Gastroesophageal sphincter (tissue), 4 donors: Measurements from ENCODE around the gene TRAPPC2L. TPM values are rescaled to one million over a fixed set of nuclear protein-coding genes. Genes with fewer than 3 reads are reported as not detected.

ENCODE experiments used
- ATAC-seq: fragments of 150-250 bp; one replicate; pipeline ENCODE4 v1.9.1; 2016; ENCODE audit warnings: mild to moderate bottlenecking, moderate library complexity
- H3K27ac ChIP-seq, 4 donors: fragments of 200-600 bp; sonication (generic) in 3 of 4; 1 replicate in 3 of 4; 2 replicates in 1 of 4; pipeline ENCODE4 v1.5.1; 2016 to 2019
- H3K27me3 ChIP-seq: fragments of 200-600 bp; sonication (generic); one replicate; pipeline ENCODE4 v1.5.1; 2019
- H3K36me3 ChIP-seq, 2 donors: fragments of 200-600 bp; sonication (generic); one replicate each; pipeline ENCODE4 v1.5.1; 2019; ENCODE audit warnings: control low read depth in 1 of 2
- H3K4me1 ChIP-seq, 3 donors: fragments of 200-600 bp; sonication (generic); 1 replicate in 2 of 3; 2 replicates in 1 of 3; pipeline ENCODE4 v1.5.1; 2016 to 2019; ENCODE audit warnings: control low read depth in 2 of 3
- H3K4me3 ChIP-seq, 2 donors: fragments of 200-600 bp; sonication (generic); one replicate each; pipeline ENCODE4 v1.5.1; 2019; ENCODE audit warnings: mild to moderate bottlenecking in 1 of 2, moderate library complexity in 1 of 2
- H3K9me3 ChIP-seq, 3 donors: fragments of 200-600 bp; sonication (generic); one replicate each; pipeline ENCODE4 v1.5.1; 2017 to 2019; ENCODE audit warnings: control low read depth in 2 of 3
- EP300 ChIP-seq: sonication (generic); formaldehyde crosslinking; IDR thresholded peaks from one replicate; pipeline ENCODE4 v1.6.1; 2017; ENCODE audit warnings: antibody characterized with exemption, mild to moderate bottlenecking
- POLR2A ChIP-seq, 2 donors: fragments of 450-650 bp; IDR thresholded peaks; one replicate each; pipeline ENCODE4 v1.6.1; 2017; ENCODE audit warnings: antibody characterized with exemption in 2 of 2, mild to moderate bottlenecking in 2 of 2, moderate library complexity in 1 of 2
- POLR2AphosphoS5 ChIP-seq: sonication (generic); formaldehyde crosslinking; IDR thresholded peaks from one replicate; pipeline ENCODE4 v1.6.1; 2017; ENCODE audit warnings: antibody characterized with exemption
- WGBS, 2 donors: methylation state at CpG; one replicate each; pipeline ENCODE4 v1.1.5; 2018; ENCODE audit warnings: low coverage in 1 of 2; 5-methylcytosine and 5-hydroxymethylcytosine counted together
- total RNA-seq, 4 donors: library from RNA; depleted of rRNA; stranded (reverse); fragments of >200 nt; gene quantifications; one replicate each; pipeline ENCODE4 v1.1.0, GENCODE V29; 2016
- TF ChIP-seq, protein P1 (sequence below), 4 experiments: fragments of 200-600 bp in 2 of 4; fragments of 450-650 bp in 2 of 4; sonication (generic) in 1 of 4; IDR thresholded peaks; one replicate each; pipeline ENCODE4 v1.5.1; 2017 to 2019; ENCODE audit warnings: antibody characterized with exemption in 4 of 4, mild to moderate bottlenecking in 2 of 4, moderate library complexity in 2 of 4

Gene TRAPPC2L
- total RNA-seq, 4 donors from 2014 or later = 18.7 to 40.0 (median 21.5) TPM

DNA sequence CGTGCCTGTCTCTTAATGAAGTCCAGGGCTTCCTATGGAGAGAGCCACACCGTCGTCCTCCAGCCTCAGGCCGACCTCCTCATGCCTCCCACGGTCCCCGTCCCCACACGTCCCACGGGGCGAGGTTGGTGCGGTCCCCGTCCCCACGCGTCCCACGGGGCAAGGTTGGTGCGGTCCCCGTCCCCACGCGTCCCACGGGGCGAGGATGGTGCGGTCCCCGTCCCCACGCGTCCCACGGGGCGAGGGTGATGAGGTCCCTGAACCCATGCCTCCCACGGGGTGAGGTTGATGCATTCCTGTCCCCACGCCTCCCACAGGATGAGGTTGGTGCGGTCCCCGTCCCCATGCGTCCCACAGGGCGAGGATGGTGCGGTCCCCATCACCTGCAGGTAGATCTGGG lies 21.1 kb upstream of the TRAPPC2L start:
- Histone ChIP-seq H3K4me3 (no peak overlapping the region), H3K27ac (no peak overlapping the region), H3K9me3 (no peaks in the 10 kb centered on the region), H3K27me3 (no peaks in the 10 kb centered on the region), H3K4me1 (no peaks in the 10 kb centered on the region), H3K36me3 (peaks cover 0 to 54% of the 10 kb centered on the region in 2 donors)
- no peak for ATAC-seq
- no peak for TF ChIP-seq EP300
- TF ChIP-seq, protein P1, sequence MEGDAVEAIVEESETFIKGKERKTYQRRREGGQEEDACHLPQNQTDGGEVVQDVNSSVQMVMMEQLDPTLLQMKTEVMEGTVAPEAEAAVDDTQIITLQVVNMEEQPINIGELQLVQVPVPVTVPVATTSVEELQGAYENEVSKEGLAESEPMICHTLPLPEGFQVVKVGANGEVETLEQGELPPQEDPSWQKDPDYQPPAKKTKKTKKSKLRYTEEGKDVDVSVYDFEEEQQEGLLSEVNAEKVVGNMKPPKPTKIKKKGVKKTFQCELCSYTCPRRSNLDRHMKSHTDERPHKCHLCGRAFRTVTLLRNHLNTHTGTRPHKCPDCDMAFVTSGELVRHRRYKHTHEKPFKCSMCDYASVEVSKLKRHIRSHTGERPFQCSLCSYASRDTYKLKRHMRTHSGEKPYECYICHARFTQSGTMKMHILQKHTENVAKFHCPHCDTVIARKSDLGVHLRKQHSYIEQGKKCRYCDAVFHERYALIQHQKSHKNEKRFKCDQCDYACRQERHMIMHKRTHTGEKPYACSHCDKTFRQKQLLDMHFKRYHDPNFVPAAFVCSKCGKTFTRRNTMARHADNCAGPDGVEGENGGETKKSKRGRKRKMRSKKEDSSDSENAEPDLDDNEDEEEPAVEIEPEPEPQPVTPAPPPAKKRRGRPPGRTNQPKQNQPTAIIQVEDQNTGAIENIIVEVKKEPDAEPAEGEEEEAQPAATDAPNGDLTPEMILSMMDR (IDR thresholded peaks at IDR 0.05) = no peak
- no peak for TF ChIP-seq POLR2A (IDR thresholded peaks at IDR 0.05)
- no peak for TF ChIP-seq POLR2AphosphoS5
- 95% methylated on average over 8 of the region's 33 CpGs; no CpG with 5 or more reads in 1 of the 2 donors for WGBS, 2 donors

DNA sequence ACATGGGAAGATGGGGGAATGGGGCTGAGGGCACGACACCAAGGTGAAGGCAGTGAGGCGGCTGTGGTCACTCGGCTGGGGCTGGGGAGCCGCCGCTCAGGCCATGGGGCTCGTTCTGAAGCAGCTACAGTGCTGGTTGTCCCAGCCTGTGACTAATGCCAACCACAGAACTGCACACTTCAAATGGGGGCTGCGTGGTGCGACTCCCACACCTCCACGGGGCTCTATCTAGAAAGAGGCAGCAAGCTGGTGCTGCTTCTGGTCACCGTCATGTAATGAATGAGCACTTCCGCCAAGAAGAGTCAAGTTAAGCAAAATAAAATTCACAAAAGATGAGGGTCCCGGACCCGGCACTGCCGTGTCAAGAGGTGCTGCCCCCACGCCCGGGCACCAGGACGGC lies 20.1 kb upstream of the TRAPPC2L start:
- ATAC-seq = no peak
- Histone ChIP-seq H3K27me3 (no peaks in the 10 kb centered on the region), H3K9me3 (no peaks in the 10 kb centered on the region), H3K27ac (no peak overlapping the region), H3K36me3 (peaks cover 0 to 62% of the 10 kb centered on the region in 2 donors), H3K4me1 (no peaks in the 10 kb centered on the region), H3K4me3 (no peak overlapping the region)
- 84% methylated on average over 5 of the region's 17 CpGs; no CpG with 5 or more reads in 1 of the 2 donors for WGBS, 2 donors
- TF ChIP-seq EP300 (no peak), POLR2A (IDR thresholded peaks at IDR 0.05) (no peak), POLR2AphosphoS5 (no peak)
- TF ChIP-seq, protein P1 (IDR thresholded peaks at IDR 0.05) = no peak

DNA sequence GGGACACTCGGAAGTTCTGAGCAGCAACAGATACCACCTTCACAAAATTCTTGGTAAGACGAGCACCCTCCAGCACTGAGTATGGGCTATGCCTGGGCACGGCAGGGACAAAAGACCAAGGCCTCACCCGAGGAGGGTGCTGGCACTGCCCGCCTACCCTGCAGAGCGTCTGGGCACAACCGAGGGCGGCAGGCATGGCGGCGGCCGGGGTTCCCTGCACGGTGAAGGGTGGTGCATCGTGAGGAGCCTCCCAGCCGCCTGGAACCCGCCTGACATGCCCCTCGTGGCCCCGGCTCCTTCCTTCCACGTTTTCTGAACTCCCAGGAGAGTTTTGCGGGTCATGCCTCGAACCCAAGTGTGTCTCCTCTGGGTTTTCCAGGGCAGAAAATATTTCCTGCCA lies 19.1 kb upstream of the TRAPPC2L start:
- no peak for ATAC-seq
- 80% methylated on average over 2 of the region's 20 CpGs; no CpG with 5 or more reads in 1 of the 2 donors for WGBS, 2 donors
- H3K27me3 ChIP-seq = no peaks in the 10 kb centered on the region
- H3K4me1 ChIP-seq = no peaks in the 10 kb centered on the region
- no peak overlapping the region for H3K4me3 ChIP-seq
- no peak overlapping the region for H3K27ac ChIP-seq
- H3K9me3 ChIP-seq = no peaks in the 10 kb centered on the region
- peaks cover 0 to 71% of the 10 kb centered on the region in 2 donors for H3K36me3 ChIP-seq
- TF ChIP-seq POLR2AphosphoS5 = no peak

DNA sequence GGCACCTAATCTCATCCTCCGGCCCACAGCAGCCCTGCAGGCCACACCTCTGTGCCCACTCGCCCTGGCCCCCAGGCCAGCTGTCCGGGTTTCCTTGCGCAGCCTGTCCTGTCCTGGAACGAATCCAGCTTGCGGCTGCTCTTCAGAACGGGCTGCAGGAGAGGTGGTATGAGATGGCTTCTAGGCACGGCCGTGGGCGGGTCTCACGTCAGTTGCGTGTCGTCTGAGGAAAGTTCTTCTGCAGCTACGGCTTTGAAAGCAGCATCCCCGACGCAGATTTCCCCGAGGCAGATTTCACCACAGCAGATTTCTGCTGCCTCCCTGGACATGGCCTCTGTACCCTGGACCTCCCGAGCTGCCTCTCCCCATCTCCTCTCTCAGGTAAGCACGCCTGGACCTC lies 18.4 kb upstream of the TRAPPC2L start:
- ATAC-seq = no peak
- no peak for TF ChIP-seq POLR2AphosphoS5
- TF ChIP-seq, protein P1 (IDR thresholded peaks at IDR 0.05) = no peak
- no peak for TF ChIP-seq EP300
- TF ChIP-seq POLR2A (IDR thresholded peaks at IDR 0.05) = no peak
- H3K4me3 ChIP-seq = no peak overlapping the region
- H3K9me3 ChIP-seq = no peaks in the 10 kb centered on the region
- H3K27me3 ChIP-seq = no peaks in the 10 kb centered on the region
- H3K36me3 ChIP-seq = peaks cover 0 to 78% of the 10 kb centered on the region in 2 donors
- H3K27ac ChIP-seq = no peak overlapping the region
- no peaks in the 10 kb centered on the region for H3K4me1 ChIP-seq
- 80 to 98% methylated on average over 4 to 8 of the region's 19 CpGs for WGBS, 2 donors

DNA sequence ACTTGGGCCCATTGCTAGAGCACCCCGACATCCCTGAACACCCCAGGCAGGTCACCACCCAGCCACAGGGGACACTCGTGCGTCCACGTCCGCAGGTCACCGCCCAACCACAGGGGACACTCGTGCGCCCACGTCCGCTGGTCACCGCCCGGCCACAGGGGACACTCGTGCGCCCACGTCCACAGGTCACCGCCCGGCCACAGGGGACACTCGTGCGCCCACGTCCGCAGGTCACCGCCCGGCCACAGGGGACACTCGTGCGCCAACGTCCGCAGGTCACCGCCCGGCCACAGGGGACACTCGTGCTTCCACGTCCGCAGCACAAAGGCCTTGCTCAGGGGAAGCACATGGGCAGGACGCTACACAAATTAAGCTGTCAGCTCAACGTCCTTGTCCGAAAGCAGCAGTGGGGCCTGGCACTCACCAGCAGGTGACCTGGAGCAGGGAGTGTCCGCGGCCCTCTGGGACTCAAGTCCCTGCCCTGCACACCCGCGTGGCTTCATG lies 17.8 kb upstream of the TRAPPC2L start:
- no peaks in the 10 kb centered on the region for H3K4me1 ChIP-seq
- WGBS, 2 donors = 90% methylated on average over 9 of the region's 39 CpGs; no CpG with 5 or more reads in 1 of the 2 donors
- no peaks in the 10 kb centered on the region for H3K27me3 ChIP-seq
- TF ChIP-seq POLR2A (IDR thresholded peaks at IDR 0.05) (no peak), POLR2AphosphoS5 (no peak), EP300 (no peak)
- TF ChIP-seq, protein P1 (IDR thresholded peaks at IDR 0.05) = no peak
- ATAC-seq = no peak
- H3K4me3 ChIP-seq = no peak overlapping the region
- H3K9me3 ChIP-seq = no peaks in the 10 kb centered on the region
- peaks cover 0 to 78% of the 10 kb centered on the region in 2 donors for H3K36me3 ChIP-seq
- no peak overlapping the region for H3K27ac ChIP-seq
